ENCODE data around the gene IRF4. TPM values are rescaled to one million over a fixed set of nuclear protein-coding genes. Genes with fewer than 3 reads are reported as not detected.

IRF4 gene
- total and polyA plus RNA-seq, 2 experiments from 2014 or later, result 1.3 to 1.9 TPM

DNA sequence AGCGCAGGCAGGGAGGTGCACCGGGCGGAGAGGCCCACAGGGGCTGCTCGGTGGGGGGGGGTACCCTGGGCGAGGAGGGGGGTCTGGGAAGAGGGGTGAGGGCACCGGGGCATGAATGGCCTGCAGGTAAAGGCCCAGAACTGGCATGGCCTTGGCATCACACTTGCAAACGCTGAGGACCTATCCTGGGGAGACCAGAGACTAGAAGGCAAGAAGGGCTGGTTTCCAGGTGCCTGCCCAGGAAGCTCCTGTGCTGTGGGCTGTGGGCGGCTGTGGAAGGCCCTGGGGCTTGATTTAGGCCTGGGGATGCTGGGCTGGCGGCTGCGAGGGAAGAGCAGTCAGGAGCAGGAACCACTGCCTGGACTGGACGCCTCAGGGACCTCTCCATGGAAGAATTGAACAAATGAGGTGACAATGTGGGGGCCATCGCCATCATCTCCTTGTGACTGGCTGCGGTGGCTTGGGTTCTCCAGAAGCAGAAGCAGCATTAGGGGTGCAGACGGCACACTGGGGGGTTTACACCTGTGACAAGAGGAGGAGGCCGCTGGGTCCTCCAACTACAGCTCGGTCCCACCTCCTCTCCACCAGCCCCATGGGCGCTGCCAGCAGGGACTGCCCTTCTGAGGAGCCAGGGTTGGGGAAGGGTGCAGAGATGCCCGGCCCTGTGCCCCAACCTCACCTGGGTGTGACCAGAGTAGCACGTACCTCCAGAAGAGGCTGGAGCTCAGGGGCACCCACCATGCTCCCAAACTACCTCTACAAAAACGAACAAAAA lies 32.1 kb upstream of the IRF4 start:
- no peak overlapping the region for H3K4me2 ChIP-seq
- Mint-ChIP-seq H3K27me3 (ENCODE audit: insufficient read depth, low read depth, poor library complexity) (peaks cover 15% of the 10 kb centered on the region), H3K9me3 (peaks cover 99% of the 10 kb centered on the region), H3K4me1 (peaks cover 4% of the 10 kb centered on the region; the same call in 1 of the 3 replicates), H3K27ac (no peak overlapping the region), H3K36me3 (ENCODE audit: low read depth) (peaks cover 43% of the 10 kb centered on the region), H3K4me3 (no peak overlapping the region)
- no peak for TF ChIP-seq EZH2 (IDR thresholded peaks at IDR 0.05; ENCODE audit: low read depth, unreplicated experiment)
- no peak for TF ChIP-seq ZNF331 (CRISPR knock-in tag; IDR thresholded peaks at IDR 0.05; ENCODE audit: low read depth)
- TF ChIP-seq NANOG (IDR thresholded peaks at IDR 0.05; ENCODE audit: borderline replicate concordance), result no peak
- TF ChIP-seq, protein P1, sequence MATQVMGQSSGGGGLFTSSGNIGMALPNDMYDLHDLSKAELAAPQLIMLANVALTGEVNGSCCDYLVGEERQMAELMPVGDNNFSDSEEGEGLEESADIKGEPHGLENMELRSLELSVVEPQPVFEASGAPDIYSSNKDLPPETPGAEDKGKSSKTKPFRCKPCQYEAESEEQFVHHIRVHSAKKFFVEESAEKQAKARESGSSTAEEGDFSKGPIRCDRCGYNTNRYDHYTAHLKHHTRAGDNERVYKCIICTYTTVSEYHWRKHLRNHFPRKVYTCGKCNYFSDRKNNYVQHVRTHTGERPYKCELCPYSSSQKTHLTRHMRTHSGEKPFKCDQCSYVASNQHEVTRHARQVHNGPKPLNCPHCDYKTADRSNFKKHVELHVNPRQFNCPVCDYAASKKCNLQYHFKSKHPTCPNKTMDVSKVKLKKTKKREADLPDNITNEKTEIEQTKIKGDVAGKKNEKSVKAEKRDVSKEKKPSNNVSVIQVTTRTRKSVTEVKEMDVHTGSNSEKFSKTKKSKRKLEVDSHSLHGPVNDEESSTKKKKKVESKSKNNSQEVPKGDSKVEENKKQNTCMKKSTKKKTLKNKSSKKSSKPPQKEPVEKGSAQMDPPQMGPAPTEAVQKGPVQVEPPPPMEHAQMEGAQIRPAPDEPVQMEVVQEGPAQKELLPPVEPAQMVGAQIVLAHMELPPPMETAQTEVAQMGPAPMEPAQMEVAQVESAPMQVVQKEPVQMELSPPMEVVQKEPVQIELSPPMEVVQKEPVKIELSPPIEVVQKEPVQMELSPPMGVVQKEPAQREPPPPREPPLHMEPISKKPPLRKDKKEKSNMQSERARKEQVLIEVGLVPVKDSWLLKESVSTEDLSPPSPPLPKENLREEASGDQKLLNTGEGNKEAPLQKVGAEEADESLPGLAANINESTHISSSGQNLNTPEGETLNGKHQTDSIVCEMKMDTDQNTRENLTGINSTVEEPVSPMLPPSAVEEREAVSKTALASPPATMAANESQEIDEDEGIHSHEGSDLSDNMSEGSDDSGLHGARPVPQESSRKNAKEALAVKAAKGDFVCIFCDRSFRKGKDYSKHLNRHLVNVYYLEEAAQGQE (IDR thresholded peaks at IDR 0.05; ENCODE audit: unreplicated experiment), result no peak
- TF ChIP-seq, protein P2, sequence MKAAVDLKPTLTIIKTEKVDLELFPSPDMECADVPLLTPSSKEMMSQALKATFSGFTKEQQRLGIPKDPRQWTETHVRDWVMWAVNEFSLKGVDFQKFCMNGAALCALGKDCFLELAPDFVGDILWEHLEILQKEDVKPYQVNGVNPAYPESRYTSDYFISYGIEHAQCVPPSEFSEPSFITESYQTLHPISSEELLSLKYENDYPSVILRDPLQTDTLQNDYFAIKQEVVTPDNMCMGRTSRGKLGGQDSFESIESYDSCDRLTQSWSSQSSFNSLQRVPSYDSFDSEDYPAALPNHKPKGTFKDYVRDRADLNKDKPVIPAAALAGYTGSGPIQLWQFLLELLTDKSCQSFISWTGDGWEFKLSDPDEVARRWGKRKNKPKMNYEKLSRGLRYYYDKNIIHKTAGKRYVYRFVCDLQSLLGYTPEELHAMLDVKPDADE (IDR thresholded peaks at IDR 0.05), result no peak
- H3K4me1 ChIP-seq (ENCODE audit: insufficient read depth), result no peaks in the 10 kb centered on the region
- no peaks in the 10 kb centered on the region for H3K79me2 ChIP-seq (replicated peaks; ENCODE audit: insufficient read depth)
- no peak overlapping the region for H3K4me3 ChIP-seq
- 0 out of 2 replicates have a peak, but pooled peaks cover 6% of the 10 kb centered on the region for H3K9me2 ChIP-seq (ENCODE audit: insufficient read depth)
- H3K27me3 ChIP-seq (ENCODE audit: insufficient read depth), result no peaks in the 10 kb centered on the region
- H3F3A ChIP-seq (replicated peaks; ENCODE audit: low read depth), result no peaks in the 10 kb centered on the region
- H3K27ac ChIP-seq (ENCODE audit: low read depth), result no peak overlapping the region
- DNase-seq (ENCODE audit: low spot score) (no peak), ATAC-seq (no peak)
- H4K20me1 ChIP-seq (replicated peaks; ENCODE audit: insufficient read depth), result no peaks in the 10 kb centered on the region; the same call in 1 of the 2 replicates
- H2AFZ ChIP-seq, result no peak overlapping the region
- peaks cover 21% of the 10 kb centered on the region for H3K36me3 ChIP-seq (ENCODE audit: insufficient read depth)

DNA sequence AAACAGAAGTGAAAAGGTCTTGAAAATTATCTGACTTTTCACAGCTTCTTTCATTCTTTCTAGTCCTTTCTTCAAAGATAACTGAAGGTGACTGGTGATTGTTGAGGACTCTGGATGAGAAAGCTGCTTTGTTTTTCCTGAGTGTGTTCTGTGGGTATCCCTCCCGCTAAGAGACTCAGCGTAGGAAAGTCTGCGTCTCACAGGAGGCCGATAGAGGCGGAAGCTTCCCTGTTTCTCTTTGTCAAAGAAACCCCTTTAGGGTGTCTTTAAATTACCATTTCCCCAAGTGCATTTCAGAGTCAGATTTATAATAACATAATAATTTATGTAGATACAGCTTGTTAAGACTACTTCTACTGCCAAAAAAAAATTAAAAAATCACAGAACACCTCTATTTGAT lies 31.2 kb upstream of the IRF4 start:
- DNase-seq (ENCODE audit: low spot score), result no peak
- Histone ChIP-seq H3K27ac (ENCODE audit: low read depth) (no peak overlapping the region), H3K4me2 (no peak overlapping the region), H4K20me1 (replicated peaks; ENCODE audit: insufficient read depth) (no peaks in the 10 kb centered on the region; the same call in 1 of the 2 replicates), H3K36me3 (ENCODE audit: insufficient read depth) (peaks cover 27% of the 10 kb centered on the region), H3K9me2 (ENCODE audit: insufficient read depth) (0 out of 2 replicates have a peak, but pooled peaks cover 6% of the 10 kb centered on the region), H3K79me2 (replicated peaks; ENCODE audit: insufficient read depth) (no peaks in the 10 kb centered on the region), H3K4me3 (no peak overlapping the region), H3K27me3 (ENCODE audit: insufficient read depth) (no peaks in the 10 kb centered on the region), H3F3A (replicated peaks; ENCODE audit: low read depth) (no peaks in the 10 kb centered on the region), H3K4me1 (ENCODE audit: insufficient read depth) (no peaks in the 10 kb centered on the region), H2AFZ (no peak overlapping the region)
- Mint-ChIP-seq H3K36me3 (ENCODE audit: low read depth) (peaks cover 45% of the 10 kb centered on the region), H3K9me3 (peaks cover 99% of the 10 kb centered on the region), H3K27ac (no peak overlapping the region), H3K4me3 (no peak overlapping the region), H3K27me3 (ENCODE audit: insufficient read depth, low read depth, poor library complexity) (peaks cover 15% of the 10 kb centered on the region), H3K4me1 (peaks cover 4% of the 10 kb centered on the region; the same call in 1 of the 3 replicates)
- no peak for ATAC-seq
- no peak for TF ChIP-seq EZH2 (IDR thresholded peaks at IDR 0.05; ENCODE audit: low read depth, unreplicated experiment)
- no peak for TF ChIP-seq ZNF331 (CRISPR knock-in tag; IDR thresholded peaks at IDR 0.05; ENCODE audit: low read depth)

Data from GM23338 (cell line).